Measurements from ENCODE around the gene TMEM273. TPM values are rescaled to one million over a fixed set of nuclear protein-coding genes. Genes with fewer than 3 reads are reported as not detected.

TMEM273 gene
- total and polyA plus RNA-seq, 10 of the 15 experiments (the other 5 are each of a cell fraction or from before 2014, with no cell fraction given), result 10.3 to 46.3 (median 26.4) TPM

DNA sequence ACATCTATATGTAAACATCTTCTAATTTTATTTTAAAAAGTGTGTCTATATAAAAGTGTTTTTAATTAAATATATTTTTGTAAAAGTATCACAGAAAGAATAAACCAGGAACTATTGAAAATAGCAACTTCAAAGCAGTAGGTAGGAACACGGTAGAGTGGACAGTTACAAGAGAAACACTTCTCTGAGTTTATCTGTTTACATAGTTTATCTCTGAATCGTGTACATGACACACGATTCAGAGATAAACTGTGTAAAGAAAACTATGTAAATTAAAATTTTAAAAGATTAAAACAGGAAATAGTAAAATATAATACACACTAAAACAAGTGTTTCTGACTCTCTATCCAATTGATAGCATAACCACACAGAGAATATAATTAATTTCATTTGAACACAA, 29.3 kb downstream of the TMEM273 start:
- Histone ChIP-seq H3K36me3 (ENCODE audit: control insufficient read depth in 2 of 2, insufficient read depth in 2 of 2, low read length in 1 of 2) (peaks cover 0 to 1% of the 10 kb centered on the region in 2 experiments; a peak in 1 of 4 replicates), H4K20me1 (ENCODE audit: control insufficient read depth, insufficient read depth) (no peaks in the 10 kb centered on the region; the same call in 1 of the 2 replicates), H3K79me2 (ENCODE audit: control insufficient read depth, insufficient read depth, low read length) (no peaks in the 10 kb centered on the region), H3K4me1 (ENCODE audit: control insufficient read depth, insufficient read depth, low read length) (no peaks in the 10 kb centered on the region), H3K9me3 (replicated peaks; ENCODE audit: control insufficient read depth, insufficient read depth, low read length) (no peaks in the 10 kb centered on the region), H3K9ac (ENCODE audit: control insufficient read depth, insufficient read depth, low read length) (no peak overlapping the region), H3K27me3 (replicated peaks in 1 of 2; ENCODE audit: control insufficient read depth in 2 of 2, insufficient read depth in 2 of 2, low read length in 1 of 2) (no peaks in the 10 kb centered on the region), H3K27ac (ENCODE audit: control insufficient read depth, insufficient read depth) (no peak overlapping the region), H3K4me2 (ENCODE audit: control insufficient read depth, insufficient read depth) (no peak overlapping the region), H2AFZ (ENCODE audit: control insufficient read depth, low read depth, low read length) (no peak overlapping the region), H3K4me3 (no peak overlapping the region)
- ChIA-PET SMC1A (ENCODE audit: uncharacterized antibody, unreplicated experiment) (no interaction called here), RAD21 (ENCODE audit: unreplicated experiment) (no interaction called here), POLR2A (no interaction called here), CTCF (interaction anchor here (1.1 kb wide), 1 partner anchor 10 kb away, joined by 3 read pairs; no protein-coding TSS in a partner anchor)
- intact Hi-C loops (cut with micrococcal nuclease; ENCODE audit: unreplicated experiment) (no loop called here), in situ Hi-C loops (cut with MboI) (no loop called here)
- ATAC-seq (no peak), DNase-seq (ENCODE audit: low read depth, low spot score) (no peak), FAIRE-seq (no peak)
- 95% methylated on average over 3 of the region's 3 CpGs for WGBS (ENCODE audit: insufficient coverage, insufficient replicate concordance, low lambda C conversion rate, missing lambda C conversion rate)
- TF ChIP-seq, protein P1, sequence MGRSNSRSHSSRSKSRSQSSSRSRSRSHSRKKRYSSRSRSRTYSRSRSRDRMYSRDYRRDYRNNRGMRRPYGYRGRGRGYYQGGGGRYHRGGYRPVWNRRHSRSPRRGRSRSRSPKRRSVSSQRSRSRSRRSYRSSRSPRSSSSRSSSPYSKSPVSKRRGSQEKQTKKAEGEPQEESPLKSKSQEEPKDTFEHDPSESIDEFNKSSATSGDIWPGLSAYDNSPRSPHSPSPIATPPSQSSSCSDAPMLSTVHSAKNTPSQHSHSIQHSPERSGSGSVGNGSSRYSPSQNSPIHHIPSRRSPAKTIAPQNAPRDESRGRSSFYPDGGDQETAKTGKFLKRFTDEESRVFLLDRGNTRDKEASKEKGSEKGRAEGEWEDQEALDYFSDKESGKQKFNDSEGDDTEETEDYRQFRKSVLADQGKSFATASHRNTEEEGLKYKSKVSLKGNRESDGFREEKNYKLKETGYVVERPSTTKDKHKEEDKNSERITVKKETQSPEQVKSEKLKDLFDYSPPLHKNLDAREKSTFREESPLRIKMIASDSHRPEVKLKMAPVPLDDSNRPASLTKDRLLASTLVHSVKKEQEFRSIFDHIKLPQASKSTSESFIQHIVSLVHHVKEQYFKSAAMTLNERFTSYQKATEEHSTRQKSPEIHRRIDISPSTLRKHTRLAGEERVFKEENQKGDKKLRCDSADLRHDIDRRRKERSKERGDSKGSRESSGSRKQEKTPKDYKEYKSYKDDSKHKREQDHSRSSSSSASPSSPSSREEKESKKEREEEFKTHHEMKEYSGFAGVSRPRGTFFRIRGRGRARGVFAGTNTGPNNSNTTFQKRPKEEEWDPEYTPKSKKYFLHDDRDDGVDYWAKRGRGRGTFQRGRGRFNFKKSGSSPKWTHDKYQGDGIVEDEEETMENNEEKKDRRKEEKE (IDR thresholded peaks at IDR 0.05), result no peak
- TF ChIP-seq KAT2A (conservative IDR thresholded peaks at IDR 0.05; ENCODE audit: control insufficient read depth, low read depth, low read length) (no peak), EZH2 (IDR thresholded peaks at IDR 0.05; ENCODE audit: borderline replicate concordance, control insufficient read depth, low read depth, low read length) (no peak), RB1 (IDR thresholded peaks at IDR 0.05; ENCODE audit: borderline replicate concordance) (no peak), ZNF384 (IDR thresholded peaks at IDR 0.05; ENCODE audit: borderline replicate concordance, low read depth, low read length) (no peak), CREM (IDR thresholded peaks at IDR 0.05; ENCODE audit: low read depth) (no peak), ZNF622 (IDR thresholded peaks at IDR 0.05) (no peak), KLF5 (IDR thresholded peaks at IDR 0.05; ENCODE audit: partially characterized antibody) (no peak), RBBP5 (conservative IDR thresholded peaks at IDR 0.05) (no peak), WRNIP1 (IDR thresholded peaks at IDR 0.05; ENCODE audit: borderline replicate concordance, low read depth, low read length) (no peak), NFYB (IDR thresholded peaks at IDR 0.05; ENCODE audit: insufficient read depth, low read depth, low read length) (no peak), POU2F2 (IDR thresholded peaks at IDR 0.05; ENCODE audit: borderline replicate concordance, low read depth, low read length) (no peak), SREBF1 (IDR thresholded peaks at IDR 0.05; ENCODE audit: low read length) (no peak), ZNF24 (IDR thresholded peaks at IDR 0.05) (no peak)
- TF ChIP-seq, protein P2, sequence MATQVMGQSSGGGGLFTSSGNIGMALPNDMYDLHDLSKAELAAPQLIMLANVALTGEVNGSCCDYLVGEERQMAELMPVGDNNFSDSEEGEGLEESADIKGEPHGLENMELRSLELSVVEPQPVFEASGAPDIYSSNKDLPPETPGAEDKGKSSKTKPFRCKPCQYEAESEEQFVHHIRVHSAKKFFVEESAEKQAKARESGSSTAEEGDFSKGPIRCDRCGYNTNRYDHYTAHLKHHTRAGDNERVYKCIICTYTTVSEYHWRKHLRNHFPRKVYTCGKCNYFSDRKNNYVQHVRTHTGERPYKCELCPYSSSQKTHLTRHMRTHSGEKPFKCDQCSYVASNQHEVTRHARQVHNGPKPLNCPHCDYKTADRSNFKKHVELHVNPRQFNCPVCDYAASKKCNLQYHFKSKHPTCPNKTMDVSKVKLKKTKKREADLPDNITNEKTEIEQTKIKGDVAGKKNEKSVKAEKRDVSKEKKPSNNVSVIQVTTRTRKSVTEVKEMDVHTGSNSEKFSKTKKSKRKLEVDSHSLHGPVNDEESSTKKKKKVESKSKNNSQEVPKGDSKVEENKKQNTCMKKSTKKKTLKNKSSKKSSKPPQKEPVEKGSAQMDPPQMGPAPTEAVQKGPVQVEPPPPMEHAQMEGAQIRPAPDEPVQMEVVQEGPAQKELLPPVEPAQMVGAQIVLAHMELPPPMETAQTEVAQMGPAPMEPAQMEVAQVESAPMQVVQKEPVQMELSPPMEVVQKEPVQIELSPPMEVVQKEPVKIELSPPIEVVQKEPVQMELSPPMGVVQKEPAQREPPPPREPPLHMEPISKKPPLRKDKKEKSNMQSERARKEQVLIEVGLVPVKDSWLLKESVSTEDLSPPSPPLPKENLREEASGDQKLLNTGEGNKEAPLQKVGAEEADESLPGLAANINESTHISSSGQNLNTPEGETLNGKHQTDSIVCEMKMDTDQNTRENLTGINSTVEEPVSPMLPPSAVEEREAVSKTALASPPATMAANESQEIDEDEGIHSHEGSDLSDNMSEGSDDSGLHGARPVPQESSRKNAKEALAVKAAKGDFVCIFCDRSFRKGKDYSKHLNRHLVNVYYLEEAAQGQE (IDR thresholded peaks at IDR 0.05; ENCODE audit: low read depth, low read length), result no peak
- TF ChIP-seq, protein P3, sequence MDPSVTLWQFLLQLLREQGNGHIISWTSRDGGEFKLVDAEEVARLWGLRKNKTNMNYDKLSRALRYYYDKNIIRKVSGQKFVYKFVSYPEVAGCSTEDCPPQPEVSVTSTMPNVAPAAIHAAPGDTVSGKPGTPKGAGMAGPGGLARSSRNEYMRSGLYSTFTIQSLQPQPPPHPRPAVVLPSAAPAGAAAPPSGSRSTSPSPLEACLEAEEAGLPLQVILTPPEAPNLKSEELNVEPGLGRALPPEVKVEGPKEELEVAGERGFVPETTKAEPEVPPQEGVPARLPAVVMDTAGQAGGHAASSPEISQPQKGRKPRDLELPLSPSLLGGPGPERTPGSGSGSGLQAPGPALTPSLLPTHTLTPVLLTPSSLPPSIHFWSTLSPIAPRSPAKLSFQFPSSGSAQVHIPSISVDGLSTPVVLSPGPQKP (IDR thresholded peaks at IDR 0.05; ENCODE audit: low read depth, low read length), result no peak
- TF ChIP-seq, protein P4, sequence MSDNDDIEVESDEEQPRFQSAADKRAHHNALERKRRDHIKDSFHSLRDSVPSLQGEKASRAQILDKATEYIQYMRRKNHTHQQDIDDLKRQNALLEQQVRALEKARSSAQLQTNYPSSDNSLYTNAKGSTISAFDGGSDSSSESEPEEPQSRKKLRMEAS (IDR thresholded peaks at IDR 0.05; ENCODE audit: low read depth, low read length), result no peak
- BruUV-seq (replicated peaks), result no TSS peak

Data from GM12878 (cell line).